Parathyroid adenoma (tissue), 2 donors: ENCODE data around the gene TNFSF13B.

ENCODE experiments used
- H2AFZ ChIP-seq: fragments of 300-600 bp; sonication (generic); one replicate; pipeline ENCODE4 v1.7.0; 2017; ENCODE audit warnings: antibody characterized with exemption, mild to moderate bottlenecking
- H3K27ac ChIP-seq: fragments of 300-600 bp; sonication (generic); one replicate; pipeline ENCODE4 v1.7.0; 2017
- H3K27me3 ChIP-seq: fragments of 300-600 bp; sonication (generic); one replicate; pipeline ENCODE4 v1.7.0; 2017; ENCODE audit warnings: low read length; ENCODE audit not compliant: control insufficient read depth, insufficient read depth
- H3K36me3 ChIP-seq: fragments of 300-600 bp; sonication (generic); one replicate; pipeline ENCODE4 v1.7.0; 2017; ENCODE audit warnings: low read length; ENCODE audit not compliant: control insufficient read depth, insufficient read depth
- H3K4me1 ChIP-seq: fragments of 300-600 bp; sonication (generic); one replicate; pipeline ENCODE4 v1.7.0; 2017; ENCODE audit warnings: control low read depth
- H3K4me2 ChIP-seq: fragments of 300-600 bp; sonication (generic); one replicate; pipeline ENCODE4 v1.7.0; 2017; ENCODE audit warnings: low read length
- H3K4me3 ChIP-seq: fragments of 300-600 bp; sonication (generic); one replicate; pipeline ENCODE4 v1.7.0; 2017; ENCODE audit warnings: low read depth, low read length
- H3K79me2 ChIP-seq: fragments of 300-600 bp; sonication (generic); one replicate; pipeline ENCODE4 v1.7.0; 2017; ENCODE audit warnings: control low read depth
- H3K9ac ChIP-seq: fragments of 300-600 bp; sonication (generic); one replicate; pipeline ENCODE4 v1.7.0; 2017; ENCODE audit warnings: mild to moderate bottlenecking
- H3K9me3 ChIP-seq: fragments of 300-600 bp; sonication (generic); one replicate; pipeline ENCODE4 v1.7.0; 2017; ENCODE audit warnings: low read length; ENCODE audit not compliant: control insufficient read depth
- CTCF ChIP-seq: fragments of 300-600 bp; sonication (generic); IDR thresholded peaks from one replicate; pipeline ENCODE4 v1.7.0; 2017; ENCODE audit warnings: antibody characterized with exemption, mild to moderate bottlenecking
- donor health status: primary hyperparathyroidism.

TNFSF13B gene

GRCh38 chr13:108352599-108352998 is 83.1 kb downstream of the TNFSF13B start:
- Histone ChIP-seq H3K79me2 (no peaks in the 10 kb centered on the region), H3K27me3 (no peaks in the 10 kb centered on the region), H3K4me2 (no peak overlapping the region), H3K4me3 (no peak overlapping the region), H2AFZ (no peak overlapping the region), H3K27ac (no peak overlapping the region), H3K36me3 (no peaks in the 10 kb centered on the region), H3K4me1 (no peaks in the 10 kb centered on the region), H3K9ac (no peak overlapping the region), H3K9me3 (no peaks in the 10 kb centered on the region)
- no peak for TF ChIP-seq CTCF

GRCh38 chr13:108357228-108357627 is 87.7 kb downstream of the TNFSF13B start:
- Histone ChIP-seq H2AFZ (no peak overlapping the region), H3K9me3 (no peaks in the 10 kb centered on the region), H3K27me3 (no peaks in the 10 kb centered on the region), H3K4me3 (no peak overlapping the region), H3K36me3 (no peaks in the 10 kb centered on the region), H3K4me1 (no peaks in the 10 kb centered on the region), H3K9ac (no peak overlapping the region), H3K79me2 (no peaks in the 10 kb centered on the region), H3K4me2 (no peak overlapping the region), H3K27ac (no peak overlapping the region)
- TF ChIP-seq CTCF, result no peak
